Kasumi-1 (cell line): ENCODE results near the gene FOXP4.

Experiments used
- DNase-seq, 2 experiments: peaks; one replicate each; lab custom pipeline; 2025; lab: John Stamatoyannopoulos, UW

Gene FOXP4

GRCh38 chr6:41522780-41523548 lies 23.2 kb upstream of the FOXP4 start:
- no peak for DNase-seq

- no peak for DNase-seq
Measured at GRCh38 chr6:41523915-41524633, 22.1 kb upstream of the FOXP4 start.

- DNase-seq = no peak
Measured at GRCh38 chr6:41524634-41525011, 21.6 kb upstream of the FOXP4 start.

- DNase-seq = no peak
Measured at GRCh38 chr6:41527721-41528408, 18.3 kb upstream of the FOXP4 start.

GRCh38 chr6:41528409-41528963 lies 17.7 kb upstream of the FOXP4 start:
- no peak for DNase-seq

- DNase-seq = no peak
Measured at GRCh38 chr6:41529049-41529448, 17.1 kb upstream of the FOXP4 start.

GRCh38 chr6:41529970-41530369 lies 16.2 kb upstream of the FOXP4 start:
- no peak for DNase-seq

- no peak for DNase-seq
Measured at GRCh38 chr6:41530476-41530875, 15.7 kb upstream of the FOXP4 start.

- no peak for DNase-seq
Measured at GRCh38 chr6:41531016-41531415, 15.2 kb upstream of the FOXP4 start.

- no peak for DNase-seq
Measured at GRCh38 chr6:41531591-41532582, 14.3 kb upstream of the FOXP4 start.

- DNase-seq = no peak
Measured at GRCh38 chr6:41535766-41536165, 10.4 kb upstream of the FOXP4 start.

- peak; percentile 37 to 38 for DNase-seq
Measured at GRCh38 chr6:41536795-41537758, 9.1 kb upstream of the FOXP4 start.

- peak; percentile 65 for DNase-seq
Measured at GRCh38 chr6:41538556-41539182, 7.5 kb upstream of the FOXP4 start.

GRCh38 chr6:41539204-41539603 lies 7.0 kb upstream of the FOXP4 start:
- no peak for DNase-seq

- no peak for DNase-seq
Measured at GRCh38 chr6:41541364-41541763, 4.8 kb upstream of the FOXP4 start.

- no peak for DNase-seq
Measured at GRCh38 chr6:41543087-41543486, 3.1 kb upstream of the FOXP4 start.

GRCh38 chr6:41545247-41545702 lies 906 bp upstream of the FOXP4 start:
- DNase-seq = no peak

- DNase-seq = peak in 1 of 2 experiments; percentile 37
Measured at GRCh38 chr6:41546475-41546865, 289 bp downstream of the FOXP4 start.
